HG03521 (cell line): ENCODE data around the gene PLXNA4.

ENCODE experiments used
- ATAC-seq: cut with Tn5 transposase; IDR thresholded peaks from one replicate; pipeline ENCODE4 v1.9.1; 2021; ENCODE audit warnings: mild to moderate bottlenecking, moderate library complexity; ENCODE audit not compliant: unreplicated experiment

PLXNA4 gene

GRCh38 chr7:132536654-132537395 is 39.4 kb downstream of the PLXNA4 start:
- no peak for ATAC-seq

GRCh38 chr7:132533916-132534315 is 42.4 kb downstream of the PLXNA4 start:
- no peak for ATAC-seq

GRCh38 chr7:132532281-132532680 is 44.0 kb downstream of the PLXNA4 start:
- no peak for ATAC-seq

- no peak for ATAC-seq
These were observed 44.7 kb downstream of the PLXNA4 start for GRCh38 chr7:132531562-132531961.

GRCh38 chr7:132528695-132529094 is 47.6 kb downstream of the PLXNA4 start:
- no peak for ATAC-seq

- ATAC-seq: no peak
These were observed 48.5 kb downstream of the PLXNA4 start for GRCh38 chr7:132527467-132528410.

GRCh38 chr7:132526111-132526740 is 50.0 kb downstream of the PLXNA4 start:
- no peak for ATAC-seq

- ATAC-seq: no peak
These were observed 54.8 kb downstream of the PLXNA4 start for GRCh38 chr7:132521423-132521822.

GRCh38 chr7:132520591-132521280 is 55.5 kb downstream of the PLXNA4 start:
- ATAC-seq: no peak

GRCh38 chr7:132519936-132520335 is 56.3 kb downstream of the PLXNA4 start:
- ATAC-seq: no peak

GRCh38 chr7:132518839-132519173 is 57.5 kb downstream of the PLXNA4 start:
- no peak for ATAC-seq

- no peak for ATAC-seq
These were observed 58.0 kb downstream of the PLXNA4 start for GRCh38 chr7:132518102-132518838.

GRCh38 chr7:132516042-132516840 is 60.0 kb downstream of the PLXNA4 start:
- no peak for ATAC-seq

- no peak for ATAC-seq
These were observed 61.1 kb downstream of the PLXNA4 start for GRCh38 chr7:132515181-132515580.

GRCh38 chr7:132514430-132514829 is 61.8 kb downstream of the PLXNA4 start:
- ATAC-seq: no peak

GRCh38 chr7:132511921-132512320 is 64.3 kb downstream of the PLXNA4 start:
- no peak for ATAC-seq

GRCh38 chr7:132511387-132511786 is 64.9 kb downstream of the PLXNA4 start:
- no peak for ATAC-seq

GRCh38 chr7:132509643-132510042 is 66.6 kb downstream of the PLXNA4 start:
- no peak for ATAC-seq

GRCh38 chr7:132508724-132509353 is 67.4 kb downstream of the PLXNA4 start:
- no peak for ATAC-seq
